Measurements from ENCODE around the gene CNNM4.
A peak's percentile ranks its signal among the peaks of the same experiment; 100 is the strongest.

CNNM4 gene

DNA sequence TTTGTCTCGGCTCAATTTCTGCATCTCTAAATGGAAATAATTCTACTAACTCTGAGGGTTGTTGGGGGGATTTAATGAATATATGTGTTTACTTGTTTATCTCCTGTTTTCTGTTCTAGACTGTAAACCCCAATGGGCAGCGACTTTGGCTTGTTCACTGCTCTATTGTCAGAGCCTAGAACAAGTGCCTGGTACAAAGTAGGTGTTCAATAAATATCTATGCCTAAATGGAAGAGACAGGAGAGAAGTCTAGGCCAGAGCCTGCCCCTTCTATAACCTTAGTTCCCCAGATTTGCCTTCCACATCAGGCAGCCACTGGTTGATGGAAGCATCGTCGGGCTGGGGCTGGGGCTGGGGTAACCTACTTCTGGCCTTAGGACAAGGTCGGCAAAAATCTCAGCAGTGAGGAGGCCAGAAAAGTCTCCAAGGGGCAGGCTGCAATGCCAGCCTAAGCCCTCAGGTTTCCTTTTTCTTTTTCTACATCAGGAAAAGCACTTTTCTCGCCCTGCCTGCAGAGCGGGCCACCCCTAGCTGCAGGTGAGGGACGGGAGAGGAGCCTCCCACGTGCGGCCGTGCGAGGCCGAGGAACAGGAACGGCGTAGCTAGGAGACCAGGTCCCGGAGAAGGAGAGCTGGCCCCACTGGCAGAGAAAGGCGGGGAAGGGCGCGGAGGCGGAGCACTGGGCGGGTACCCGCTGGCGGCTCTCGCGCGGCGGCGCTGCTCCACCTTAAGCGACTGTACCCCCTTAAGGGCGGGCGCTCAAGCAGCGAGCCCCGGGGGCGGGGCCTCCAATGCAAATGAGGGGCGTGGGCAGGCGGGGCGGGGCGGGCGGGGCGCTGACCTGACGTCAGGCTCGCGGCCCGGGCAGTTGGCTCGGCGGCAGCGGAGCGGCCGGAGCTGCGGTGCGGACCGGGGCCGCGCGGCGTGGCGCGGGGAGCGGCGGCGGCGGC is at the start of gene CNNM4:
CNNM4 (plus strand) TSS at position 867 of the 950 bp plus-strand sequence. CDS start 98 bp downstream, outside the sequence.
- peak; percentile 87 to 97 for DNase-seq

DNA sequence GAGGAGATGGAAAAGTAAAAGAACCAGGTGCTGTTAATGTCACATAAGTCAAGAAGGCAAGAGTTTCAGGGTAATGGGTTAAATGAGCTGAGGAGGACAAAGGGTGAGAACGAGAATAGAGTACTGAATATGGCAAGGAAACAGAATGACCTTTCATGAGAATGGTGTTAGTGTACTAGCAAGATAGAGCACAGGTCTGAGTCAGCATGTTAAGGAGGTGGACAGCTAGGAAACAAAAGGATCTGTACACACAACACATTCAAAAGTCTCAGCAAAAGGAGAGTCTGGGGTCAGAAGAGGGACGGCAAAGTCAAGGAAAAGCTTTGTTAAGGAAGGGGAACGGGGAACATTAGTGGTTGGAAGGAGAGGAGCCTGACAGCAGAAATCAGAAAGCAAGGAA is 49.7 kb upstream of the CNNM4 start:
- no peak for DNase-seq

DNA sequence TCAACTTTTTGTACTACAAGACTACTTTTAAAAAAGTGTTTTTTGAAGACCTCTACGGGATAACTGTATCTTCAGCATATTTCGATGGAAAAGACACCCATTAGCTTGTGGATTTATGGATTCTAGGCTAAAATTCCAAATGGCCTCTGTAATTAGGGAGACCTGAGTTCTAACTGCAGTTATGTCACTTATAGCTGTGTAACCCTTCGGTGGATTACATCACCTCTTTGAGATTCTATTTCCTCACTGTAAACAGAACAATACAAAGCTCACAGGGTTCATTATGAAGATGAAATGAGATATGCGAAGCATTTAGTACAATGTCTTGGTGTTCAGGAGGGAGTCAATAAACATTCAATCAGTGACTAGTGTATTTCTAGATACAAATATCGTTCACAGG is 45.0 kb upstream of the CNNM4 start:
- no peak for DNase-seq

DNA sequence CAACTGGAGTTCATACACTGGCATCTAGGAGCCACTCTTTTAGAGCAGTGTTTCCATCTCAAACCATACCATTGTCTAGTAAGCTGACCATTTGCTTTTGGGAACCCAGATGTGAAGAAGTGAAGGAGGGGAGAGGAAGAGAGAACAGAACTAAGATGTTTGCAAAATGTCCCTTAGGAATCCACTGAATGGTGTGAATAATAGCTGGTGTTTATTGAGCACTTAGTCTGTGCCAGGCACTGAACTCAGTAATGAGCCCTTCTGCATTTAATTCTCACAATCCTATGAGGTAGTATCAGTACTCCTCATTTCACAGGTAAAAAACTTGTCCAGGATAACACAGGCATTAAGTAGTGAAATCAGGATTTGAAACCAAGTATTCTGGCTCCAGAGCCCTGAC is 44.3 kb upstream of the CNNM4 start:
- DNase-seq: no peak

DNA sequence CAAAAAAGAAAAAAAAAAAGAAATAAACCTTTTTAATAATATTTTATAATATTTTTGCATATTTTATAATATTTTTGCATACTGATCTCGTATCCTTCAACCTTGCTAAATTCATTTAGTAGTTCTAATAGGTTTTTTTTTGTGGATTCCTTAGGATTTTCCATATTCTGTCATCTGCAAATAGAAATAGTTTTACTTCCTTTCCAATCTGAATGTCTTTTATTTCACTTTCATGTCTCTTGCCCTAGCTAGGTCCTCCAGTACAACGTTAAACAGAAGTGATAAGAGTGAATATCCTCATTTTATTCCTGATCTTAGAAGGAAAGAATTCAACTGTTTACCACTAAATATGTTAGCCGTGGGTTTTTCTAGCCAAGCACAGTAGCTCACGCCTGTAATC is 34.6 kb upstream of the CNNM4 start:
- DNase-seq: no peak

DNA sequence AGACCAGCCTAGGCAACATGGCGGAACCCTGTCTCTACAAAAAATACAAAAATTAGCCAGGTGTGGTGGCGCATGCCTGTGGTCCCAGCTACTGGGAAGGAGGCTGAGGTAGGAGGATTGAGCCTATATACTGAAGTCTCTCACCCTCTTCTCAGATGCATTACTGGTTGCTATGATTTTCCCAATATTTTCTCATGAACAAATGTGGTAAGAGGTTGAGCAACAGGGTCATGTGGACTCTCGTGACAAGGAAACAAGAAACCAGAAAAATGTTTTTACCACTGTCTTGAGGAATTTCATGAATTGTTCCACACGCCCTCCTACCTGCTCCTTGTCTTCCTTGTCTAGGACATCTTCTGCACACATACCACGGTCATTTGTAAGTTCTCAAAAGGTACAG is 33.3 kb upstream of the CNNM4 start:
- DNase-seq: no peak

DNA sequence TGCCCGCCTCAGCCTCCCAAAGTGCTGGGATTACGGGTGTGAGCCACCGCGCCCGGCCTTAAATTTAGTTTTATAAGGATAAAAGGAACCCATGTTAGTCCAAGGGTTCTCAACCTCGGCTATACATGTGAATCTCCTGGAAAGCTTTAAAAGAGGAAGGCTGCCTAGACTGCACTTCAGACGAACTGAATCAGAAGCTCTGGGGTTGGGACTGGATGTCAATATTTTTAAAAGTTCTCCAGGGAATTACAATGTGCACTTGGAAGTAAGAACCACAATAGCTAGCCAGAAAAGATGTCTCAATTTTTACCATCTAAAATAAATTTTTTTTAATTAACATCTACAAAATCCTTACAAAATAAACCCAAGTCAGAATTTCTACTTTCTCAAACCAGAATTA is 31.0 kb upstream of the CNNM4 start:
- DNase-seq: no peak

DNA sequence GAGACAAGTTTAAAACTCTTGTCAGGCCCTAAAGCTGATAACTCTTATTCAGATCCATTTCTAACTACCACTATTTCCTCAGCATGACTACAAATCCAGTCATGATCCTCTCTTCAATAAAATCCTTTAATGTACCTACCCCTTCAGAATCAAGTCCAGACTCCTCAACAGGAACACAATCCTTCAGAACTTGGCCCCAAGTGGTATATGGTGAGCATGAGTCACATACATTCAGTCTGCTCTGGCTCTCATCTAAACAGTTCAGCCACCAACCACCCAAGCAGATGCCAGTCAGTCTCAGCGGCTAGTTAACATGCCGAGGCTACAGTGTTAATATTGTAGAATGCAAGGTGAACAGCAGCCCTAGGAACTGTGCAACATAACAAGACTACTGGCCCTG is 30.5 kb upstream of the CNNM4 start:
- no peak for DNase-seq

DNA sequence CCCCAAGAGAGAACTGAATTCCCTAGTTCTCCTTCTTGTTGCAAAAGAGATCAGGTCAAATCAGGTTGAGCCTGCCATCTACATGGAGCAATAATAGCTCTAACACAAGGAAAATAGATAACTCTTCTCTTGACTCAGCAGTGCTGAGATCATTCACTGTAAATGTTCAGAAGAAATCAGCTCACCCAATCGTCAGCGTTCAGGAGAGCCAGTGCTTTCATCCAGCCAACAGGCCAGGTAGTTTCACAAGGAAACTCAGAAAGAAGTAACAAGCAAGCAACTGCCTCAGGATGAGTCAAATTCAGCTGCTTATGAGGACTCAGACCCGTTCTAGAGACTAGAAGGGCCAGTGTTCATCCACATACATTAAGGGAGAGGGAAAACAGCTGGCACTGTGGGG is 26.8 kb upstream of the CNNM4 start:
- no peak for DNase-seq

DNA sequence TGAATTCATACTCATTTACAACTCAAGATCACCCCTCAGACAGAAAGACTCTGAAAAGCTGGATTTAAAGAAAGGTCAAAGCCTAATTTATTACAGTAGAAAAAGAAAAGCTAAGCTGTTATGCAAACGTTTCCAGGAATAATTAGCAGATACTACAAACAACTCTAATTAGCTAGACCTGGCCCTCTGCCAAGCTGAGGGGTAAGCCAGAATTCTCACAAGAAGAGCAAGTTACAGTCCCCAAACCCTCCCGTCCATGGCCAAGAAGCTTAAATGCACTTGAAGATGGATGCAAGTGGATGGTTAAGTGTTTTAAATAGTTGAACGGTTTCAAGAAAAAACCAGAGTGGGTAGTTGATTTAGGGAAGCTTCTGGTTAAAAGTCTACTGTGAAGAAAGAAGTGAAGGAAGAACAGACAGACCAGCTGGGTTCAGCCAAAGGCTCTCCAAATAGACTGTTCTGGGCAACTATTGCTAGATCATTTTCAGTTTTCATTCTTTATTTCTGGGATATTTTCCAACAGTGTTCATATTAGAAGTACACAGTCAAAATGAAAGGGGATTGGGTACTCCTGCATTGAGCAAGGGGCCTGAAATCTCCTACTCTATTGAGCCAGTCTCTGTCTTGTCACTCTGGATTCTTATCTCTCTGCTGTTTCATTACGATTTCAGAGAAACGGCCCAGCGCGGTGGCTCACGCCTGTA is 25.7 kb upstream of the CNNM4 start:
- no peak for DNase-seq

DNA sequence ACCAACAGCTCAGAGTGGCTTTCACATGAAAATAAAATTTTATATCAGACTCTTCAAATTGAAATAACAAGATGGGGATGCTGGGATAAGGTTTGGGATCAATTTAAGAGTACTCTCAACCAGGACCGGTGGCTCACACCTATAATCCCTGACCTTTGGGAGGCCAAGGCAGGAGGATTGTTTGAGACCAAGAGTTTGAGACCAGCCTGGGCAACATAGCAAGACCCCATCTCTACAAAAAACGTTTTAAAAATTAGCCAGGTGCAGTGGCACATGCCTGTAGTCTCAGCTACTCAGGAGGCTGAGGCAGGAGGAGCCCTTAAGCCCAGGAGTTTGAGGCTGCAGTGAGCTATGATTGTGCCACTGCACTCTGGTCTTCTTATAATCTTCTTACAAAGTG is 23.5 kb upstream of the CNNM4 start:
- no peak for DNase-seq

DNA sequence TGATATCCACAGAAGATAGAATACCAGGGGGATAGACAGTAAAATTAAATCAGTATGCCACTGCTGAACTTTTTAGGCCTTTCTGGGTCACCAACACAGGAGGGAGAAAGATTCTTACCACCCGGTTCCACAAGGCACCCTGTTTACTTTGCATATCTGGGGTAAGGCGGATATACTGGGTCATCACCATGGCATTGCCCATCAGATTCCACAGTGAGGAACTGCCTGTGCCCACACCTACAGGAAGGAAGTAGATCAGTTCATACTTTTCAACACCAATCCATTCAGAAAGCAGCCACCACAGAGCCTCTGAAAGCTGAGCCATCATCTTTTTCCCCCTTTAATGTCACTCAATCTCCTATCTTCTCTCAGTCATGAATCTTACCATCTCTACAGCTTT is 22.9 kb upstream of the CNNM4 start:
- DNase-seq: no peak

DNA sequence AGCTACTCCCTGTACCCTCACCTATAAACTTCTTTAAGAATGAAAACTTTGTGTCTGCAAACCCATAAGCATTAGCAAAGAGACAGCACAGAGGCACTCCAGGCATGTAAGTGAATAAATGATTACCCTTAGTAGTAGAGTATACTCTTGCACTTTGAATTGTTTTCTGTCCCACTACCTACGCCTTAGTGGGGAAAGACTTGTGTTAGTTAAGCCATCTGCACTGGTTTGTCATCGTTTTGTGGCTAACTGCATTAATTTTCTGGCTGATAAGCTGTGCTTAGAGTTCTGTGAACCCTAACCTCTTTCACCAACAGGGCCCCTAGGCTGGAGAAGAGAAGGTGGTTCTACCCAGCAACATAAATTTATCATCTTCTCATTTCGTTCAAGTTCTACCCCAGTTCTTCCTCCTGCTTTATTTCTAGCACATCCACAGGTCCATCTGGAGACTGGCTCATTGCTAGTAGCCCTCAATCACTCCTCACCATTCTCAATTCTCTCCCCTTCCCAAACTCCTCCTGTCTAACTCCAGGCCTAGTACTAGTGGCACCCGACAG is 21.5 kb upstream of the CNNM4 start:
- DNase-seq: no peak

DNA sequence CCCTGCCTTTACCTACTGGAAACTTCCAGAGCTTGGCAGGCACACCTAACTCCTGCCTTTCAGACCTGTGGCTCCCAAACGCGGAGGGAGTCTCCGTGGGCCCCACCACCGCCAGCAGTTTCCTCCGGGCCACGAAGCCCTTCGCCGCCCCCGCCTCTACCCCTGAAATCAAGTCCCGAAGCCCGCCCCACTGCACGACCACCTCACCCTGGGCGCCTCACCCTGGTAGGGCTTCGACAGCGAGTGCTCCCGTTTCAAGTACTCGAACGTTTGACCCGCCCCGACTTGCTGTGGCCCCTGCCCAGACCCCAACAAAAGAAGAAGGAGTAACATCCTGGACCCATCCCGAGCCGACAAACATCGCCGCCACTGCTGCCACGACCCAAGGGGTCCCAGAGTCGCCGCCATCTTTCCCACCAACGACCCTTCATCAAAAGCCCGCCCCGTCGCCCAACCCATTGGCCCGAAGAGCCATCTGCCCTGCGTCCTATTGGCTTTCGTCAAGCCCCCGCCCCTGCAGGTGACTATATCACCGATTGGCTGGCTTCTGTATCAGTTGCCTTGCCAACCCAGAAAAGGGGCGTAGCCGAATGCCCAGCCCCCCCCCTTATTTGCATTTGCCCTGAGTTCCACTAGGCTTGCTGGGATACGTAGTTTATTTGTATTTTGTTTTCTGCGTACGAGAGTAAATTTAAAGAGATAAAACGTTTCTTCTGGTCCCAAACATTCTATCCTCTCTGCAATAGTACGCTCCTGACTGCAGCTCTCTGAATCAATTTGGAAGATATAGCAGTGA is 20.9 kb upstream of the CNNM4 start, which contains the start of gene LMAN2L:
LMAN2L (minus strand) TSS at position 432 of the 796 bp plus-strand sequence; CDS start at position 408, 24 bp downstream.
- peak; percentile 97 to 99 for DNase-seq

DNA sequence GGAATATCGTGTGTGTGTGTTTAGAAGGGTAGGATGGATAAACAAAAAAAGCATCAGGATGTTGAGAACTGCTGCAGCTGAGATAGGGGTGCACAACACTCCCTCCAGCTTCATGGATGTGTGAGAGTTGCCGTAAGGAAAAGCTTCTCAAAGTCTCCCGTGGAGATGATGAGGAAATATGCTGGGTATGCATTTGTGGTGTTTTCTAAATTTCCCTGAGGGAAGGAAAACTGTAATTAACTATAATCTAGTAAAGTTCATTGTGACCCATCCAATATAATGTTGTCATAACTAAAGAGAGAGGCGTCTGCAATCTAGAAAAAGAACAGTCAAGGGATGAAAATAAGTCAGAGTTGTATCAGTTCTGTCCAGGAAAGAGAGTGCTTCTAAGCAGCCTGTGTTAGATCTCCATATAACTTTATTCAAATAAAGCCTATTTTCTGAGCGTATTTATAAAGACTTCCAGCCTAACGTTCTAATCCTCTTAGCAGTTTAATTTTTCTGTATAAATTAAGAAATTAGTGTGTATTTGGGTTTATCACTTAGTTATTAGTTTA is 13.6 kb upstream of the CNNM4 start:
- DNase-seq: no peak

DNA sequence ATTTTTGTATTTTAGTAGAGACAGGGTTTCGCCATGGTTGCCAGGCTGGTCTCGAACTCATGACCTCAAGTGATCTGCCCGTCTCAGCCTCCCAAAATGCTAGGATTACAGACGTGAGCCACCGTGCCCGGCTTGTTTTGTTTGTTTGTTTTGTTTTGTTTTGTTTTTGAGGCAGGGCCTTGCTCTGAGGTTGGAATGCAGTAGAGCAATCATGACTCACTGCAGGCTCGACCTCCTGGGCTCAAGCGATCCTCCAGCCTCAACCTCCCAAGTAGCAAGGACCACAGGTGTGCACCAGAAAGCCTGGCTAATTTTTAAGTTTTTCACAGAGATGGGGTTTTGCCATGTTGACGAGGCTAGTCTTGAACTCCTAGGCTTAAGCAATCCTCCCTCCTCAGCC is 8.9 kb upstream of the CNNM4 start:
- DNase-seq: no peak

DNA sequence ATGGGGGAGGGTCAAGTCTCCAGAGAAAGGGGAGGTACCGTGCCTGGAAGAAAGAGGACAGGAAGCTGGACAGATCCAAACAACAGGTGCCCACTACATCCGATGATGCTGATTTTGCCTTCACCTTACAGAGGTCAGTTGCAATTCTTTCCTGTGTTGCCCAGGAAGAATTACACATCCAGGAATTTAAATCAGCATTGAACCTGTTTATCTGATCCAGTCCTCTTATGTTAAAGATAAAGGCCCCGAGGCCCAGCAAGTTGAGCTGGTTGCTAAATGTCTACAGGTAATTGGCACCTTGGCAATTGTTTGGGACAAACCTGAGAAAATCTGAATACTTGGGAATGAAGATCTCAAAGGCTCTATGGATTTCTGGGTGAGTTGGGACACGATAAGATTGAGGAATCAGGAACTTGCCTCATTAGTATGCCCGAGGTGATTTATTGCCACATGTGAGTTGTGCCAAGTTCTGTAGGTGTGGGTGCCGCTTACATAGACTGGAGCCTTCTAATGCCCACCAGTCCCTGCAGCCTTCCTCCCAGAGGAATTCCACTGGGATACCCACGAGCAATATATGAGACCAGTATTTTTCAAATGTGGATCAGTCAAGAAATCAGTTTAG is 6.9 kb upstream of the CNNM4 start:
- no peak for DNase-seq

DNA sequence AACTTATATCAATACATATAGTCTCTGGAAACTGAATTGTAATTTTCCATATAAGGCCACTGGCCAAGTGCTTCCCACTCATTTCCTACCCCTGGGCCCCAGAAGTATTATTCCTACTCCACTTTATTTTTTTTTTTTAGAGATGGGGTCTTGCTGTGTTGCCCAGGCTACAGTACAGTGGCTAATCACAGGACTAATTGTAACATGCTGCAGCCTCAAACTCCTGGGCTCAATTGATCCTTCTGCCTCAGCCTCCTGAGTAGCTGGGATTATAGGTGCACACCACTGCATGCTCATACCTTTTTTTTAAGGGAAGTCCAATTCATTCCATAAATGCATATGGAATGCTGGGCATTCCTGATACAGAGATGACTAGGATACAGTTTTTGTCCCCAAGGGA is 6.4 kb upstream of the CNNM4 start:
- no peak for DNase-seq

DNA sequence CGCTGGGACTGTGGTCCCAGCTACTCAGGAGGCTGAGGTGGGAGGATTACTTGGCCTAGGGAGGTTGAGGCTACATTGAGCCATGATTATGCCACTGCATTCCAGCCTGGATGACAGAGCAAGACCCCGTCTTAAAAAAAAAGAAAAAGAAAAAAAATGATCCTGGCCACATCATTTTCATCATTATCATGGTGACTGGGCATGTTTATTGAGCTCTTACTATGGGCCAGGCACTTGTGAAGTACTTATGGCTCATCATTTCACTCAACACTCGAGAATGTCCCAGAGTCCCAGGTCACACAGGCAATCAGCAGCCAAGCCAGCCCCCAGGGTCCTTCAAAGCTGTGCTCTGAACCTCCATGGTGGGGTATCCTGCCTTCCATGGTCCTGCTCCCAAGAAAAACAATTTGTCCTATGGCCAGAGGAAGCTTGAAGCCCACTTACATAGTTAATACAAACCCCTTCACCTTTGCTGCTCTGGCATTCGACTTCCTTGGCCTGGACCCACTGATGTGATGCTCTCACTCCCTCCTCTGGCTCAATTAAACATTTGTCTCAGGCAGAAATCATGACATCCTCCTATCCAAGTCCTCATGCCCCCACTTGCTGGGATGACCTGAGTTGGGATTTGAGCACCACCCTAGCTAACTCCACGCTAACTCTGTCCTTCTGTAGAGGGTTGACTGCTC is 3.8 kb upstream of the CNNM4 start:
- DNase-seq: no peak

DNA sequence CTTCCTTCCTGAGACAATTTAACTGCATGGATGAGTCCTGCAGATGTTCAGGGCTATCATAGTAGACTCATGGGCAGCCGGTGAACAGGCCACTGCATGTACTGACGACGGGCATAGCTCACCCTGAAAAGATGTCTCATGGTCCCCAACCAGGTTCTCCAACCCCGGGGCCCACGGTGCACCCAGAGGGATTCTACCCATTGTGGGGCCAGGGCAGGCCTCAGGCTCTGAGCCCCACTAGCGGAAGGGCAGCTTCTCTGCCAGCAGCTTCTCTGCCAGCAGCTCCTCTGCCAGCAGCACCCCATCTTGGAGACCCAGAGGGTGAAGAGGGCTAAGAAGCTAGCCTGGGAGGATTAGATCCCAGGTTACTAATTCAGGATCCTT is 3.2 kb upstream of the CNNM4 start:
- no peak for DNase-seq

DNA sequence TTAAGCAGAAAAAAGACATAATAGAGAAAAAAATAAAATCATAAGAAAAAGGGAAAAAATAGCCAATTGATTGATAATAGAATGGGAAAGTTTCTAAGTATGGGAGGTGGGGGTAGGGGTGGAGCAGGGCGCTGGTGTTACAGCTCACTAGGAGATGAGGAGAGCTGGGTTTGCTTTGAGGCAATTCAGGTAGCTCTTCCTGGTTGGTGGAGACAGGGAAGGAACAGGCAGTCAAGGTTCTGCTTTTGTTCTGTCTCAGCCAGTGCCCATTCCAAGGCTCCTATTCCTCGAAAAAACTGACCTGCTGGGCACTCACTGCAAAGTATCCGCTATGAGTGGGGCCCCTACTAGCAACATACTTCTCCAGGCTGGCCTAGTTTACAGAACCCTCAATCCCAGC is 1.7 kb upstream of the CNNM4 start:
- DNase-seq: no peak

DNA sequence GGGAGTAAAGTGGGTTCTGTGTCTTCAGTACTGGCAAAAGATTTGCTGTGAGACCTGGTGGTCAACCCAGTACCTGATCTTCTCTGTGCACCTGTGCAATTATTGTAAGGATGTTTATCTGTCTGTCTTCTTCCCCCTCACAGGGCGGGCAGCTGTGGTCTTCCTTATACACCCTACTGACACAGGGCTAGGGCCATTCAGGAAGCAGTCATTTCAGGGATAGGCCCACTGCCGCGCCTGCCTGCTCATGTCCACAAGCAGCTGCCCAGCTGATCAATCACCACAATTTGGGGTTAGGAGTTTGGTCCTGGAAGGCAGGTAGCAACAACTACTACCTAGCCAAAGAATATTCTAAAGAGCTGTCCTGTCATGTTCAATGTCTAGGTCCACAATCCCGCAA is 1.2 kb upstream of the CNNM4 start:
- no peak for DNase-seq

Measured in NCI-H526 (cell line).